Measurements from ENCODE around the gene ARHGEF7.

DNA sequence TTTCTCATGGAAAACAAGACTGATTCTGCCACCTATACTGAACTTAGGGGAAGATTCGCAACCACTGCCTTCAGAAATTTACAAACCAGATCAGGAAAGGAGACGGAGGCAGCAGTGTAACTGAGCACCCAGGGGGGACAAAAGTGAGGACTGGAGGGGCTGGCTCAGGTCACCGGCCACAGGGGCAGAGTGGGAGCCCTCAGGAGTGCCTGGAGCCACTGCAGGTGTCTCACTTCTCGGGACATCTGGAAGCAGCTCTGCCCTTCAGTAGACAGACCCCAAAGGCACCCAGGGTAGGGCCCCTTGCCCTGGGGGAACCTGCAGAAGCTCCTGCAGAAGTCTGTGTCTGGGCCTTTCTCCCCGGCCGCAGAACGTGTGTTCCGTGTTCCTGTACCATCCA, 5.8 kb downstream of the ARHGEF7 start:
- TF ChIP-seq, protein P1, sequence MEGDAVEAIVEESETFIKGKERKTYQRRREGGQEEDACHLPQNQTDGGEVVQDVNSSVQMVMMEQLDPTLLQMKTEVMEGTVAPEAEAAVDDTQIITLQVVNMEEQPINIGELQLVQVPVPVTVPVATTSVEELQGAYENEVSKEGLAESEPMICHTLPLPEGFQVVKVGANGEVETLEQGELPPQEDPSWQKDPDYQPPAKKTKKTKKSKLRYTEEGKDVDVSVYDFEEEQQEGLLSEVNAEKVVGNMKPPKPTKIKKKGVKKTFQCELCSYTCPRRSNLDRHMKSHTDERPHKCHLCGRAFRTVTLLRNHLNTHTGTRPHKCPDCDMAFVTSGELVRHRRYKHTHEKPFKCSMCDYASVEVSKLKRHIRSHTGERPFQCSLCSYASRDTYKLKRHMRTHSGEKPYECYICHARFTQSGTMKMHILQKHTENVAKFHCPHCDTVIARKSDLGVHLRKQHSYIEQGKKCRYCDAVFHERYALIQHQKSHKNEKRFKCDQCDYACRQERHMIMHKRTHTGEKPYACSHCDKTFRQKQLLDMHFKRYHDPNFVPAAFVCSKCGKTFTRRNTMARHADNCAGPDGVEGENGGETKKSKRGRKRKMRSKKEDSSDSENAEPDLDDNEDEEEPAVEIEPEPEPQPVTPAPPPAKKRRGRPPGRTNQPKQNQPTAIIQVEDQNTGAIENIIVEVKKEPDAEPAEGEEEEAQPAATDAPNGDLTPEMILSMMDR (conservative IDR thresholded peaks at IDR 0.05; ENCODE audit: low read length): no peak
- no peak for TF ChIP-seq EZH2phosphoT487 (IDR thresholded peaks at IDR 0.05; ENCODE audit: borderline replicate concordance)
